HG03565 (cell line): Measurements from ENCODE around the gene MAP4K3.

Experiments
- ATAC-seq: cut with Tn5 transposase; IDR thresholded peaks from one replicate; pipeline ENCODE4 v1.9.1; 2021; ENCODE audit warnings: mild to moderate bottlenecking, moderate library complexity; ENCODE audit not compliant: unreplicated experiment

MAP4K3 gene

DNA sequence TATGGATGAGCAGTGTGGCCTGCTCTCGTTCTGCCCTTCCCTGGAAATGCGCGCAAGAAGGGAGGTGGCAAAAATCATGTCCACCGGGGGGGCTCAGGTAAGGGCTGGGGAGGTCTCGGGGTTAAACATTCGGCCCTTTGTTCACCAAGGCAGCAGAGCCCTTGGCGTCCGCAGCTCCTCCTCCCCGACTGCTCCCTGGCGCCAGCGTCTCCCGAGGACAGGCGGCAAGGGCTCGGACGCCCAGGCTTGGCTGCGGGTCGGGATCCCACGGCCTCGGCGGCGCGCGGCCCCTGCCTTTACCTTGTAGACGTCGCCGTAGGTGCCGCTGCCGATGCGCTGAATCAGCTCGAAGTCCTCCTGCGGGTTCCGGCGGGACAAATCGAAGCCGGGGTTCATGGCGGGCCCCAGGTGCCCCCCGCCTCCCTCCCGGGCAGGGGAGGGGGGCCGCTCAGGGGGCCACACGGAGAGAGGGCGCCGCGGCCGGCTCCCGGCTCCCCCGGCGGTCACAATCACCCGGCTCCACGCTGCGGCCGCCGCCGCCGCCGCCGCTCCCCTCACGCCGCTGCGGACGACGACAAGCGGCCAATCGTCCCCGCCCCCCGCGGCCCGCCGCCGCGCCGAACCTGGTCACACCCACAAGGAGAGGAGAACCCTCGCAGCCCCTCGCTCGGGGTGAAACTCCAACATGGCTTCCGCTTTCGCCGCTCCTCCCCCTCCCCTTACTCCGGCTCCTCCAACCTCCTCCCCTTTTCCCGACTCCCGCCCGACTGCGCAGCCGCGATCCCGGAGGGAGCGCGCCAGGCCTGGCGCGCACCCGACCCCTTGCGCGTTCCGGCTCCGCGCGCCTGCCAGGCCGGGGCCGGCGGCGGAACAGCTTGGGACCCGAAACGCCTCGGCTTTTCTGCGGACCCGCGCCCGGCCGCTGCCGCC is at the start of gene MAP4K3:
Gene MAP4K3, minus strand, starts transcription at position 694 of the 930 bp plus-strand sequence. Its CDS starts 298 bp downstream, at position 396.
- ATAC-seq: peak; percentile 69

DNA sequence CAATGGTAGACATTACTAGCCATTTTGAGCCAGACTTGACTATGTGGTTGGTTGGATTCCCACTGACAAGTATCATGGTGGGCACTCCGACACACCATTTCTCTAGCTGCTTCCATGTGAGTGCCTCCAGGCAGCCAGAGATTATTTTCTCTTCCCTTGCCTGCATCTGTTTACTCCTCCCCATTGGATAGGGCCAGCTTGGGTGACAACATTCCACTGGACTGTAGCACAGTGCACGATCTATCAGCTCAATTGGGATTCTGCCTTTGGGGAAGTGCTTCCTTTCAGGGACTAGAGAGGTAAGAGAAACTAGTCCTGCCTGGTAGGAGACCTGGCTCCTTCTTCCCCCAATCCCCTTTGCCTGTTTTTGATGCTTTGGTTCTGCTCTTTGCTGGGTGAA is 49.0 kb upstream of the MAP4K3 start:
- ATAC-seq: no peak

DNA sequence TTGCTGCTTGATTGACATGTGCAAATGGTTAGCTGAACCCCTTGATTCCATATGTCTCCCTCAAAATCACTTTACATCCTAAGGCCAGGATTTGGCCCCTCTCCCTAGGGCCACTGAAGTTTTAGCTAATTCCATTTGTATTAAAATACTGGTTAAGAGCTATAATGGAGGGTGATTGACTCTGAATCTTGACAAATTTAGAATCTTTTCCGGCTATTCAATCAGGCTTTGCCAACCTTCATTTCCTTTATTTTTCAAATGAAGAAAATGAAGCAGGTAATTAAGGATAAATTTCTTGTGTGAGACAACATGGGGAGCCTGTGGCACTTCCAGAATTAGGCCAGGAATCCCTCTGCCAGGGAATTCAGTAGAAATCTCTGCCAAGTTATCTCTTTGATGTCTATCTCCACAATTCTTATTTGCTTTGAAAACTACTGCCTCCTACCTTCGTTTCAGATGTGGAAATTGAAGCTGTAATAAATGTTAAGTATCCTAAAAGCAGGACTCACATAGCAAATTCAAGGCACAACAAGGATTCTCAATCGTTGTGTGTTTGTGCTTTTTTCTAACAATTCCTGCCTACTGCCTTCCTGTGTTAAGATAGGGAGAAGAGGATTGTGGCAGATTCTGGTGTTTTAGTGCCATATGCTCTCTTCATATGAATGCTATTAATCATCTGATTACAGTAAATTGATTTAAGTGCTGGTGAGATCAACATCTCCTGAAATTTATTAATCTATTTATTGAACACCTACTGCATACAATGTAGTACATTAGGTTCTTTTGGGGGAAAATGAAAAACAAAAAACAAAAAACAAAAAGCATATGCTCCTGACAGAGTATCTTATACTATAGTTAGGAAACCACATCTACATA is 47.8 kb upstream of the MAP4K3 start:
- ATAC-seq: no peak

DNA sequence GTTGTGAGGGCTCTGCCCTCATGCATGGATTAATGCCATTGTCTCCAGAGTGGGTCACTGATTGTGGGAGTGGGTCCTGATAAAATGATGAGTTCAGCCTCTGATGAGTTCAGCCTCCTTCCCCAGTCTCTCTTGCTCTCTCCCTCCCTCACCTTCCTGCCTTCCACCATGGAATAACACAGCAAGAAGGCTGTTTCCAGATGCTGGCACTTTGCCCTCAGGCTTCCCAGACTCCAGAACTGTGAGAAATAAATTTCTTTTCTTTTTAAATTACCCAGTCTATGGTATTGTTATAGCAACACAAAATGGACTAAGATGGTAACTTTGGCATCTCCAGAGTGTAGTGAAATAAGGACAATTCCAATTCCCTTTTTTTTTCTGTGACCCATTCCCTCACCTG is 47.1 kb upstream of the MAP4K3 start:
- no peak for ATAC-seq

DNA sequence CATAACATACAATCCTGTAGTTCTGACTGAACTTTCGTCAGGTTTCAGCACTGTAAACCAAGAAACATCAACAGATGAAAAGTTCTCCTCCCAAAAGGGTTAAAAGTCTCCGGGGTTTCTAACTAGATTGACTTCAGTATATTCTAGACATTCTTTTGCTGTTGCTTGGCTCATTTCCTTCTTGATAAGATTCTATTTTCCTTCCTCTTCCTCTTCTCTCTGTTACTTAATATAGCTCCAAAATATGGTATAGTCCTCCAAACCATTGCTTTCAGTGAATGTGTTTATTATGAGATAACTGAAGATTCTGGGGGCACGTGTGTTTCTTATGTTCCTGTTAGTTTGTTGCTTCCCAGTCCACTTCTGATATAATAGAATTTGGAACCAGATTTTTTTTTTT is 46.4 kb upstream of the MAP4K3 start:
- no peak for ATAC-seq

DNA sequence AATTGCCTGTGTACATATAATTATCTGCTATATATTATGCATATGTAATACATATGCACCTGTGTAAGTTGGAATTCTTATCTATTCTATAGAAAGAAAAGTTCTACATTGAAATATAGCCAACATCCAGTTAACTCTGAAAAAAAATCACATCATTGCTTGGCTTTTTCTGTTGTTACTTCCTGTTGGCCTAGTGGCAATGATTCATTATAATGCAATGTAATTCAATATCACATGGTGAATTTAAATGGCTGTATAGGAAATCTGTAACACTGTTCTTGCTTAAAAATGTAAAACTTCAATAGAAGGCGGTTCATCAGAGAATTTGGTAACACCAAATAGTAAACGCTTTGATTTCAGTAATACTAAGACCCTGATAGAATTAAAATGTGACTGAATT is 44.5 kb upstream of the MAP4K3 start:
- no peak for ATAC-seq

DNA sequence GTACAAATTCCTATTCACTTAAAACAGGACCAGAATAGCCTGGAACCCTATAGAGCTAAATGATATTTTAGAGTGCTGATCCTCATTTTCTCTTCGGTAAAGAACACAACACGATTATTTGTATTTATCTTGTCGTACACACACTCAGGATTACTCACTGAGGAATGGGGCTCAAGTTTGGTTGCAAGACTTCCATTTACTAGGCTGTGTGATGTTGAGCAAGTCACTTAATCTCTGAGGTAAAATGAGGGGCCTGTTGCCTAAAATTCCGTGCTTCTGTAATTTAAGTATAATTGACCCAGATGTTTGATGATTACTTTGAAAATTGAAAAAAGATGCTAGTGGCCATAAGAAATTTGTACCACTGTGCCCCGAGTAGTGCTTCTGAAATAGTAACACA is 42.6 kb upstream of the MAP4K3 start:
- no peak for ATAC-seq

DNA sequence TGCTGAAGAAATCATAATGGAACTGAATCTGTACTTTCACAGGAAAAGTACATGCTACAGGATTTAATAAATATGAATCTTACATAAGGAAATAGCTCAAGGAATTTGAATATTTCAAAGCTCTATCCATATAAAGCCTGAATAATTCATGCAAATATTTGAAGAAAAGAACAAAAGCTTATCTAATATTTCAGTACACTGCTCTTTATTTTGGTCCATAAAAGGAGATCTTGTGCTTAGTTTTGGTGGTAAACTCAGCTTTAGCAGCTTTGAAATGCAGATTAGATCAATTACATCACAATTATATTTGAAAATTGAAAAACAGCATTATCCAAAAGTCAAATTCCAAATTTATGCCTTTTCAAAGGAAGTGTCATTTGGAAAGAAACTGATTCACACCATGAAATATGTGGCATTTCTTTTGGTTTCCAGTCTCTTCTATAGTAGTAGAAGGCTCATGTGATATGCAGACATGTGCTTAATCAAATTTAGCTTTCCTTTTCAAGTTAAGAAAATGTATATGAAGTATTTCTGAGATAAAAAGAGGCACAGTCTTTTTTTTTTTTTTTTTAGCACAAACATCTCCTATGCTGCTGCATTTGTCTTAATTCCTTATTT is 42.1 kb upstream of the MAP4K3 start:
- ATAC-seq: no peak

DNA sequence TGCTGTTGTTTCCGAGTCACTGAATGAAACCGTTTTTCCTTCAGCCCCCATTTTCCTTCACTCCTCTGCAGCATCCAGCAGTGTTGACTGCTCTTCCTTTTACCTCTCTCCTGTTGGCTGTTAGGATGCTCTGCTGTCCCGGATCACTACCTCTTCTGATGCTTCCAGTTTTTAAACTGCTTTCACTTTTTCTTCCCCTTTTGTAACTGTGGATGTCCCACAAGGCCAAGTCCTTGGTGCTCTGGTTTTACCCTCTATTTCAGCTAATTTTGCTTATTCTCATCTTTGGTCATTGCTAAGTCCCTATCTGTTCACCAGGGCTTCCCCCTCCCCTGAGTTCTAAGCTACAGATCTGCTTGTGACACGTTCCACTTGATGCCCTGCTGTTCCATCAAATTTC is 39.4 kb upstream of the MAP4K3 start:
- peak; percentile 95 for ATAC-seq

DNA sequence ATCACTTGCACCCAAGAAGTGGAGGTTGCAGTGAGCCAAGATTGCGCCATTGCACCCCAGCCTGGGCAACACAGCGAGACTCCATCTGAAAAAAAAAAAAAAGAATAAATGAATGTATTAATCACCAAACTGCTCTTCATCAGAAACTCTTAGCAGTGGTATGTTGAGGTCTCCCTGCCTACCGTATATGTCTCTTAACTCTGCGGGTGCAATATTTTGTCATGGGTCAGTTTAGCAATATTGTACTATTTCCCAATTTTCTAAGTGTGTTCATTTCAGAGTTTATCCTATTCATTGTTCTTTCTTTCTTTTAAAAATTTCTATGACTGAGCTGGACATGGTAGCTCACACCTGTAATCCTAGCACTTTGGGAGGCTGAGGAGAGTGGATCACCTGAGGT is 37.9 kb upstream of the MAP4K3 start:
- no peak for ATAC-seq

DNA sequence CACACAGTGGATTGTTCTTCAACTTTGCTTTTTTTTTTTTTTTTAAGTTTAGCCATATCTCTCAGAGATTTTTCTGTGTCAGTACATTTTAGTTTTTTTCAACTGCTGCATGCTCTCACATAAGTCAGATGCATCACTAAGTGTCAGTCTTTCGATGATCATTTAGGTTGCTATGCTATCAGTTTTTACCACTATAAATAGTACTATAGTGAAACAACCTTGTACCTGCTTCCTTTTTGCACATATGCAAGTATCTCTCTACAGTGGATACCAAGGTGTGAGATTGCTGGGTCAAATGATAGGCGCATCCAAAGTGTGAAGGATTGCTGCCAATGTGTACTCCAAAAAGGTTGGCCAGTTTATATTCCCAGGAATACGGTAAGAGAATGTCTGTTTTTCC is 33.5 kb upstream of the MAP4K3 start:
- ATAC-seq: peak; percentile 51

DNA sequence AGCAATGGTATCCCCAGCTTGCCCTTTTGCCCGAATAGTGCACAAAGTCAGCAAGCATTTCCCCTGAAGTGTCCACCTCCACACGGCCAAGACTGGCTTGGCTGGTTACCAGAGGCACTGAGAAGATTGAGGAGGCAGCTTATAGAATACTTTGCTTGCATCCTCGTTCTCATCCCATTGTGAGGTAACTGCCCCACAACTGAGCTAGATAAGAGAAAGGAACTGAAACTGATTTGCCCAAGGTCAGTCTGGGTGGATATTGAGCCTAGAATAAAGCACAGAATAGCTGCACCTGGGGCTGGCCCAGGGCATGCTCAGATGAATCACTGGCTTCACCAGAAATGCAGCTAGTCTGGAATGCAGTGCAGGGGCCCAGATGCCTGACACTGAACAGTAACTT is 32.7 kb upstream of the MAP4K3 start:
- peak; percentile 86 for ATAC-seq

DNA sequence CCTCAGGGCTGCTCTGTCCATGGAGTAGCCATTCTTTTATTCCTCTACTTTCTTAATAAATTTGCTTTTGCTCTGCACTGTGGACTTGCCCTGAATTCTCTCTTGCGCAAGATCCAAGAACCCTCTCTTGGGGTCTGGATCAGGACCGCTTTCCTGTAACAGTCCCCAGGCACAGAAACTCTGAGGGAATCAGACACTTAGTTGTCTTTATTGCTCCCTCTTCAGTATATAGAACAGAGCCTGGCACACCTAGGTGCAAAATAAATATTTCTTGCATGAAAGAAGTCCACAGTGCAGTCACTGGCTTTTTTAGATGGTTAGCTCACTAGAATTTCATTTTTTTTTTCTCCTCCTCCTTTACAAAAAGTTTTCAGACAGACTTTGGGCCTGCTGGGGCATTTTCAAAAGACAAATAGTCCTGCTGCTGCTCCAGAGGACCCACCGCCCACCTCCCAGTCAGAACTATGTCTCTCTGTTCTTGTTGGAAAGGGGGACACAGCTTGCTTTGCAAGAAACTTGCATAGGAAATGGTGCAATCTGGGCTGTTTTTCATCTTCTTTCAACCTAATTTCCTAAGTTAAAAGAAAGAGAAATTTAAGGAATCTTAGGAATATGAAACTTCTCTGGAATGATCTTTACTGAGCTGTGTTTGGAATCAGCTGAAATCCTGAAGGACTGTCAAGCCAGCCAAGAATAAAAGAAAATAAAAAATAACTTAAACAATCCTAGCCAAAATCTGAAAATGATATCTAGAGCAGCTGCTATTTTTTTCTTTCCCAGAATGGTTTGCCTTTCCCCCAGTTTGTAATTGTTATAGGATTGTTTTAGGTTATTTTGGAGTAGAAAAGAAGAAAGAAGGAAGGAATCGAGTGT is 31.7 kb upstream of the MAP4K3 start:
- ATAC-seq: no peak

DNA sequence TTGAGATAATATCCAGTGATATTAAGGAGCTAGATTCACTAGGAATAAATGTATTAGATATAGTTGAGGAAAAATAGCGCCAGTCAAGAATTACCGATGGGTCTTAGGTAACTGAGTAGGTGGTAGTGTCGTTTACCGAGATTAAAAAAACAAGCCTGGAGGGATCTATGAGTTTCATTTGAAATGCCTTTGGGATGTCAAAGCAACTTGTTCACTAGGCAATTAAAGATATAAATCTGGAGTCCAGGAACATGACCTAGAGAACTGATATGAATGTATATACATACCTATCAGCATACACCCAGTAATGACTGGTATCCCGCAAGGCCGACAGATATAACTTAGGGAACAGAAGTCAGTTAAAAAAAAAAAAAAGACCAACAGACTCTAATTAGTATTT is 29.2 kb upstream of the MAP4K3 start:
- ATAC-seq: no peak

DNA sequence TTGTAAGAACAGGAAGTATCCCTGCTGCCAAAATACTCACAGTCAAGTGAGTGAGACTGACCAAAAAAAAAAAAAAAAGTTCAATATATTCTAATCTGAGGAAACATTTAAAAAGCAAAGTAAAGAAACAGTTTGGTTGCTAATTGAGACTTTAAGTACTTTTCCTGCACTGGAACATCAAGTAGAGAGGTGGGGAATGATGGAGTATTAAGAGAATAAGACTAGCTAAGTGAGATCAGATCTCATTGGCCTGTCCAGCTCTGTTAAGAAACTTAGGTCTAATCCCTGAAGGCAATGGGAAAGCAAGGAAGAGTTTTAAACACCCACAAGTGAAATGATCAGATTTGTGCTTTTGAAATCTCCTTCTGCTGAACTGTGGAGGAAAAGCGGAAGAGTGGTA is 27.8 kb upstream of the MAP4K3 start:
- ATAC-seq: no peak

DNA sequence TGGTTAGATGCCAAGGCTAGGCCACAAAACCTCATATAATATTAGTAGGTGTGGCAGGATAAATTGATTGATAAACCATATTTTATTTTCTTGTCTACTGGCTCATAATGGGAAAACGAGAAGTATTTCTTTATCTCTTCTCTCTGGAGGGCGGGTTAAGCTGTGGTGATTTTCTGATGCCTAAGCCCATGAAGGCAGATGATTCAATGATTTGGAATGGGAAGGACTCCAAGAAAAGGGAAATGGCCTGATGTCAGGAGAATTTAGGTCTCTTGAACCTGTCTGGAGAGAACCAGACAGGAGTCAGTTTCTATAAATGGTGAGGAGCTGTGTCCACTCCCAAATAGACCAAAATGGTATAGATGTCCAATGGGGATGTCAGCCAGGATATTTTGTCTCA is 18.7 kb upstream of the MAP4K3 start:
- no peak for ATAC-seq

DNA sequence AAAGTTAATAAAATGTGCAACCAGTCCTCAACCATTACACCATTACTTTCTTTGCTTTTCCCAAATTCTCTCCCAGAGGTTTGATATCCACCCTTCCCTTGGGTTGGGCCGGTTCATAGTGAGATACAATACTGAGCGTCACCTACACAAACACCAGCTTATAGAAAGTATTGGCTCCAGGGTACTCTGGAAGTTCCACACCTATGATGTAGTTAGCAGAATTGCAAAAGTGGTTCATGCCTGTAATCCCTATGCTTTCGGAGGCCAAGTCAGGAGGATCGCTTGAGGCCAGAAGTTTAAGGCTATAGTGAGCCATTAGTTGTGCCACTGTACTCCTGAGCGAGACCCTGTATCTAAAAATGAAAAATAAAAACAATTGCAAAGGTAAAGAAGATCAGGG is 15.3 kb upstream of the MAP4K3 start:
- no peak for ATAC-seq

DNA sequence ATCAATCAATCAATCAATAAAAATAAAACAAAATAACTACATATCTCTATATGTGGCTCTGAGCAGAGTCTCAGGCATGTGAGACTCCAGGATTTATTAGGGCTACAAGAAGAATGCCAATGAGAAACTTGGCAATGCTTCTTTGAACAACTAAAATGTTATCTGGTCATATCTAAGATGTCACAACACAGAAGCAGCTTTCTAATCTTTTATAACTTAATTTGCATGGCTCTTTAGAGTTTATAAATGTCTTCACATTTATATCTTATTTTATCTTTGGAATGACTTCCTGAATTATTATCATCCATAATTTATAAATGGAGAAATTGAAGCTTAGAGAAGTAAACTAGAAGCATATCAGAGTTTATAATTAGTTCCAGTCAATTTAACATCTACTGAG is 14.9 kb upstream of the MAP4K3 start:
- ATAC-seq: no peak

DNA sequence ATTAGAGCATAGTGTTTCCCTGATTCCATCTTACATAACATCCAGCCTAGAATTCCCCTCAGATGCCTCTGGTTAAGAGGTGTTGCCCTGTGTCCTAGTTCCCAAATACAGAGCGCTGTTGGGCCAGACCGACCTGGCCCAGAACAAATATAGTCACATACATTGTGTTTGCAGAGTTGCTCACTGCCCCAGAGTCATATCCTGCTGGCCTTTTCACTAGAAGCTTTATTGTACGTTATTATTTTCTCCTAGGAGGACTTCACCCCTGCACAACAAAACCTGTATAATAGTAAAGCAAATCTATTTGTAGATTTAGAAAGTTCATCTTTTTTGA is 11.1 kb upstream of the MAP4K3 start:
- ATAC-seq: no peak

DNA sequence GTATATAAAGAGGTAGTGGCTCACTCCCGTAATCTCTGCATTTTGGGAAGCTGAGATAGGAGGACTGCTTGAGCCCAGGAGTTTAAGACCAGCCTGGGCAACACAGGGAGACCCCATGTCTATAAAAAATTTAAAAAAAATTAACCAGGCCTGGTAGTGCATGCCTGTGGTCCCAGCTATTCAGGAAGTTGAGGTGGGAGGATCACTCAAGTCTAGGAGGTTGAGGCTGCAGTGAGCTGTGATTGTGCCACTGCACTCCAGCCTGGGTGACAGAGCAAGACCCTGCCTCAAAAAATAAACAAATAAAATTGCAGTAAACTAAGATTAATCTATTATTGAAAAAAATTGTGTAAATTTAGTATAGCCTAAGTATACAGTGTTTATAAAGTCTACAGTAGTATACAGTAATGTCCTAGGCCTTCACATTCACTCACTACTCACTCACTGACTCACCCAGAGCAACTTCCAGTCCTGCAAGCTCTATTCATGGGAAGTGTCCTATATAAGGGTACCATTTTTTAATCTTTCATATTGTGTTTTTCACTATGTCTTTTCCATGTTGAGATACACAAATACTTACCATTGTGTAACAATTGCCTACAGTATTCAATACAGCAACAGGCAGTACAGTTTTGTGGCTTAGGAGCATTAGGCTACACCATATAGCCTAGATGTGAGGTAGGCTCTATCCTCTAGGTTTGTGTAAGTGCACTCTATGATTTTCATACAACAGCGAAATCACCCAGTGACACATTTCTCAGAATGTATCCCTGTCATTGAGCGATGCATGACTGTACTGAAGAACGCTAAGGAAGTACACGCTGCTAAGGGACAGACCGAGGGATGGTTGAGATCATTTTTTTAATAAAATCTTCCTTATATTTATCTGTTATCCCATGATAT is 10.4 kb upstream of the MAP4K3 start:
- no peak for ATAC-seq
